WTC11 (cell line): ENCODE measurements around the gene PAK6. TPM values are rescaled to one million over a fixed set of nuclear protein-coding genes. Genes with fewer than 3 reads are reported as not detected.

Experiments used
- ATAC-seq: fragments of 200-7000 bp; cut with Tn5 transposase; 2 replicates; pipeline ENCODE4 v1.10.0; 2021; ENCODE audit warnings: mild to moderate bottlenecking, moderate library complexity
- CTCF ChIA-PET: fragments of 300-600 bp; sonication (Branson Sonifier 250); formaldehyde crosslinking; loops from one replicate; lab custom pipeline; 2021; ENCODE audit warnings: antibody characterized with exemption; lab: Charles Lee
- POLR2A ChIA-PET: fragments of 350-600 bp; sonication (Branson Sonifier 250); formaldehyde crosslinking; loops from one replicate; lab custom pipeline; 2021; ENCODE audit warnings: antibody characterized with exemption; lab: Charles Lee
- DNase-seq: peaks from one replicate; pipeline ENCODE4 v3.0.0; 2021; ENCODE audit warnings: low spot score
- H3K27ac Mint-ChIP-seq: 2 replicates; pipeline ENCODE4 v1.8.0; 2021; ENCODE audit warnings: mixed read lengths
- H3K27me3 Mint-ChIP-seq: 2 replicates; pipeline ENCODE4 v1.8.0; 2021; ENCODE audit warnings: low read depth, mild to moderate bottlenecking, moderate library complexity, mixed read lengths
- H3K36me3 Mint-ChIP-seq: 2 replicates; pipeline ENCODE4 v1.8.0; 2021; ENCODE audit warnings: mixed read lengths
- H3K4me1 Mint-ChIP-seq: 2 replicates; pipeline ENCODE4 v1.8.0; 2022; ENCODE audit warnings: mixed read lengths
- H3K4me3 Mint-ChIP-seq: 2 replicates; pipeline ENCODE4 v1.8.0; 2021; ENCODE audit warnings: mild to moderate bottlenecking, moderate library complexity, mixed read lengths
- H3K9me3 Mint-ChIP-seq: 2 replicates; pipeline ENCODE4 v1.8.0; 2021; ENCODE audit warnings: mixed read lengths
- AFF4 ChIP-seq: sonication (generic); formaldehyde crosslinking; IDR thresholded peaks from 2 replicates; pipeline ENCODE4 v1.8.1; 2023; ENCODE audit warnings: mild to moderate bottlenecking, missing genetic modification reagents, borderline replicate concordance
- ATF1 ChIP-seq: sonication (generic); formaldehyde crosslinking; IDR thresholded peaks from 2 replicates; pipeline ENCODE4 v1.8.1; 2023; ENCODE audit warnings: mild to moderate bottlenecking, moderate library complexity, missing genetic modification reagents
- ATF2 ChIP-seq: sonication (generic); formaldehyde crosslinking; IDR thresholded peaks from 2 replicates; pipeline ENCODE4 v1.8.1; 2022; ENCODE audit warnings: low read depth, missing genetic modification reagents, borderline replicate concordance
- EMX1 ChIP-seq: fragments of 250-450 bp; sonication (Bioruptor Pico); IDR thresholded peaks from 2 replicates; pipeline ENCODE4 v1.8.0; 2021; ENCODE audit warnings: mild to moderate bottlenecking
- FOXJ3 ChIP-seq: sonication (generic); formaldehyde crosslinking; IDR thresholded peaks from 2 replicates; pipeline ENCODE4 v1.9.0; 2021; ENCODE audit warnings: missing genetic modification reagents, mild to moderate bottlenecking, borderline replicate concordance
- FOXP1 ChIP-seq: sonication (generic); formaldehyde crosslinking; IDR thresholded peaks from 2 replicates; pipeline ENCODE4 v1.8.0; 2022; ENCODE audit warnings: missing genetic modification reagents, mild to moderate bottlenecking, moderate library complexity, borderline replicate concordance
- GRHL2 ChIP-seq: fragments of 250-450 bp; sonication (Bioruptor Pico); IDR thresholded peaks from 2 replicates; pipeline ENCODE4 v1.8.0; 2022; ENCODE audit warnings: mild to moderate bottlenecking, moderate library complexity; ENCODE audit not compliant: insufficient replicate concordance, severe bottlenecking
- IRF2 ChIP-seq: sonication (generic); formaldehyde crosslinking; IDR thresholded peaks from 2 replicates; pipeline ENCODE4 v1.8.0; 2022; ENCODE audit warnings: low read depth, missing genetic modification reagents, borderline replicate concordance
- MXD4 ChIP-seq: fragments of 250-450 bp; sonication (Bioruptor Pico); IDR thresholded peaks from 2 replicates; pipeline ENCODE4 v1.8.0; 2021; ENCODE audit warnings: mild to moderate bottlenecking, moderate library complexity, borderline replicate concordance
- NFE2L1 ChIP-seq: sonication (generic); formaldehyde crosslinking; IDR thresholded peaks from 2 replicates; pipeline ENCODE4 v1.8.1; 2023; ENCODE audit warnings: missing genetic modification reagents
- NR3C1 ChIP-seq: sonication (generic); formaldehyde crosslinking; conservative IDR thresholded peaks from 2 replicates; pipeline ENCODE4 v1.8.1; 2023; ENCODE audit warnings: low read depth, mild to moderate bottlenecking, missing genetic modification reagents
- OVOL2 ChIP-seq: fragments of 250-450 bp; sonication (Bioruptor Pico); IDR thresholded peaks from 2 replicates; pipeline ENCODE4 v1.9.0; 2021; ENCODE audit warnings: mild to moderate bottlenecking, borderline replicate concordance
- PRRX2 ChIP-seq: fragments of 250-450 bp; sonication (Bioruptor Pico); IDR thresholded peaks from 2 replicates; pipeline ENCODE4 v1.8.0; 2021; ENCODE audit warnings: mild to moderate bottlenecking
- SOX15 ChIP-seq: fragments of 250-450 bp; sonication (Bioruptor Pico); IDR thresholded peaks from 2 replicates; pipeline ENCODE4 v1.9.0; 2021; ENCODE audit warnings: mild to moderate bottlenecking
- TCF7 ChIP-seq: sonication (generic); formaldehyde crosslinking; IDR thresholded peaks from 2 replicates; pipeline ENCODE4 v1.8.0; 2022; ENCODE audit warnings: mild to moderate bottlenecking, low read depth, missing genetic modification reagents, moderate library complexity
- TEAD1 ChIP-seq: sonication (generic); formaldehyde crosslinking; IDR thresholded peaks from 2 replicates; pipeline ENCODE4 v1.8.0; 2022; ENCODE audit warnings: mild to moderate bottlenecking, missing genetic modification reagents
- ZBTB21 ChIP-seq: sonication (generic); formaldehyde crosslinking; IDR thresholded peaks from 2 replicates; pipeline ENCODE4 v1.8.1; 2023; ENCODE audit warnings: mild to moderate bottlenecking, missing genetic modification reagents, borderline replicate concordance
- ZNF263 ChIP-seq: sonication (generic); formaldehyde crosslinking; IDR thresholded peaks from 2 replicates; pipeline ENCODE4 v1.8.1; 2022; ENCODE audit warnings: low read depth, mild to moderate bottlenecking, moderate library complexity, missing genetic modification reagents
- ZNF396 ChIP-seq: fragments of 250-450 bp; sonication (Bioruptor Pico); IDR thresholded peaks from 2 replicates; pipeline ENCODE4 v1.8.0; 2021; ENCODE audit warnings: mild to moderate bottlenecking, moderate library complexity, borderline replicate concordance
- ZNF512 ChIP-seq: sonication (generic); formaldehyde crosslinking; IDR thresholded peaks from 2 replicates; pipeline ENCODE4 v1.8.1; 2022; ENCODE audit warnings: missing genetic modification reagents, borderline replicate concordance
- ZNF671 ChIP-seq: fragments of 250-450 bp; sonication (Bioruptor Pico); IDR thresholded peaks from 2 replicates; pipeline ENCODE4 v1.8.0; 2021; ENCODE audit warnings: mild to moderate bottlenecking
- total RNA-seq: library from RNA; stranded (reverse); gene quantifications from 3 replicates; pipeline ENCODE4 v1.2.3, GENCODE V29; 2021

Gene PAK6
- total RNA-seq, 1 experiment from 2014 or later, result 11.7 TPM

- no peak for TF ChIP-seq ZNF671 (CRISPR knock-in tag)
These were observed 9.5 kb upstream of the PAK6 start (continued) for GRCh38 chr15:40229316-40229715.

- no peak for ATAC-seq
- Mint-ChIP-seq H3K4me1 (no peaks in the 10 kb centered on the region), H3K4me3 (no peak overlapping the region), H3K27ac (peak overlapping the region; percentile 56; the same call in 1 of the 2 replicates), H3K27me3 (no peaks in the 10 kb centered on the region), H3K9me3 (no peaks in the 10 kb centered on the region), H3K36me3 (peaks cover 31% of the 10 kb centered on the region)
- CTCF ChIA-PET, result interaction anchor here (0.7 to 21.7 kb wide), 7 partner anchors 9 to 191 kb away, joined by 3 to 273 read pairs (median 7); partner anchors contain the start of genes PAK6 and SRP14
- no peak for TF ChIP-seq ZNF512 (CRISPR knock-in tag)
- no peak for TF ChIP-seq NR3C1 (CRISPR knock-in tag)
- no peak for TF ChIP-seq FOXP1 (CRISPR knock-in tag)
- no peak for TF ChIP-seq NFE2L1 (CRISPR knock-in tag)
- no peak for TF ChIP-seq GRHL2 (CRISPR knock-in tag)
- no peak for TF ChIP-seq SOX15 (CRISPR knock-in tag)
- no peak for TF ChIP-seq MXD4 (CRISPR knock-in tag)
- no peak for TF ChIP-seq ATF1 (CRISPR knock-in tag)
- no peak for TF ChIP-seq PRRX2 (CRISPR knock-in tag)
- no peak for TF ChIP-seq TCF7 (CRISPR knock-in tag)
- TF ChIP-seq FOXJ3 (CRISPR knock-in tag), result no peak
- no peak for TF ChIP-seq IRF2
- no peak for TF ChIP-seq ZNF263 (CRISPR knock-in tag)
- TF ChIP-seq ATF2 (CRISPR knock-in tag), result no peak
- TF ChIP-seq ZNF671 (CRISPR knock-in tag), result no peak
- TF ChIP-seq EMX1, result no peak
- no peak for TF ChIP-seq TEAD1 (CRISPR knock-in tag)
- TF ChIP-seq ZBTB21 (CRISPR knock-in tag), result no peak
- no peak for TF ChIP-seq ZNF396 (CRISPR knock-in tag)
- no peak for TF ChIP-seq OVOL2 (CRISPR knock-in tag)
- TF ChIP-seq, all 79 proteins: peak for 0
- POLR2A ChIA-PET, result interaction anchor here (0.6 to 0.8 kb wide), 2 partner anchors 12 to 13 kb away, joined by 4 to 8 read pairs; no protein-coding TSS in a partner anchor
- no peak for DNase-seq
These were observed 8.9 kb upstream of the PAK6 start for GRCh38 chr15:40229956-40230355.

- H3K4me1 Mint-ChIP-seq, result no peaks in the 10 kb centered on the region
- POLR2A ChIA-PET, result no interaction called here
- H3K27ac Mint-ChIP-seq, result peak overlapping the region; percentile 63
- no peaks in the 10 kb centered on the region for H3K27me3 Mint-ChIP-seq
- H3K9me3 Mint-ChIP-seq, result no peaks in the 10 kb centered on the region
- H3K36me3 Mint-ChIP-seq, result peaks cover 20% of the 10 kb centered on the region
- no peak overlapping the region for H3K4me3 Mint-ChIP-seq
- TF ChIP-seq AFF4 (CRISPR knock-in tag), result no peak
- peak; percentile 15; the same call in 1 of the 2 replicates for ATAC-seq
- CTCF ChIA-PET, result interaction anchor here (0.9 to 21.7 kb wide), 3 partner anchors 41 to 77 kb away, joined by 3 to 273 read pairs (median 15); no protein-coding TSS in a partner anchor
- DNase-seq, result no peak
These were observed 6.2 kb upstream of the PAK6 start for GRCh38 chr15:40232625-40233070.
